HG03354 (cell line): ENCODE data around the gene AJAP1.

Source experiments
- ATAC-seq: cut with Tn5 transposase; IDR thresholded peaks from one replicate; pipeline ENCODE4 v1.9.1; 2021; ENCODE audit warnings: mild to moderate bottlenecking; ENCODE audit not compliant: unreplicated experiment, poor library complexity, severe bottlenecking

Gene AJAP1

GRCh38 chr1:4695241-4695640, 40.8 kb downstream of the AJAP1 start:
- no peak for ATAC-seq

- no peak for ATAC-seq
Measured at GRCh38 chr1:4696161-4696745, 41.8 kb downstream of the AJAP1 start.

- no peak for ATAC-seq
Measured at GRCh38 chr1:4696753-4697152, 42.3 kb downstream of the AJAP1 start.

DNA sequence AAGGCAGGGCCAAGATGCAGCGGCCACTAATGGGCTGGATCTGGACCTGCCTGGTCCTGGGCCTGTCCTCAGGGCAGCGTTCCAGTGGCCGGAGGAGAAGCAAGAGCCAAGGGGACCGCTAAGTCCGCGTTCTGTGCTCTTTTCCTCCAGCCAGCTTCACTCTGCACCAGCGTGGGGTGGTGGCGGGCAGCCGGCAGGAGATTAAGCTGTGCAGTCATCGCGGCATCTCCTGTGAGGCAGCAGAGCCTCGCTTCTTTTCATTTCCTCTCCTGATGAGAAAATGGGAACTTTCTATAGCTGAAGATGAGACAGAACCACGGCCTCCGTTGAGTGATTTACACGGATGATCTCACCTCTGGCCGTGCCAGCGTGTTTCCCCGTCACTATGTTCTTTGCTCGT, 43.4 kb downstream of the AJAP1 start:
- no peak for ATAC-seq

DNA sequence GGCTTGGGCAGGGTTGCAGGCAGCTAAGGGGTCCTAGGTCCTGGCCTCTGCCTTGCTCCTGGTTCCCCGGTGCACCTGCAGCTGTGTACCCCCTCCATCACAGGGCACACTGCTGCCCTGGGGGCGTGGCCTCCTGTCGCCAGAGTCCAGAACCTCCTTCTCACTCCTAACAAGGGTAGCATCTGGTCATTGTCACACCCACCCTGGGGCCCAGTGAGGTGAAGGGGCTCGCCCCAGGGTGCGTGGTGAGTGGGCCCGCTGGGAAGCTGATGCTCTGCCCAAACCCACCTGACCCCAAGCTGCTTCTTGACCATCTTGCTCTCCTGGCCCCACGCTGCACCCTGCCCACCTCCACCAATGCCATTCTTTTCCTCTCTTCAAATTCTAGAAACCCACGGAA, 44.5 kb downstream of the AJAP1 start:
- ATAC-seq: no peak

GRCh38 chr1:4699376-4700301, 45.2 kb downstream of the AJAP1 start:
- no peak for ATAC-seq

DNA sequence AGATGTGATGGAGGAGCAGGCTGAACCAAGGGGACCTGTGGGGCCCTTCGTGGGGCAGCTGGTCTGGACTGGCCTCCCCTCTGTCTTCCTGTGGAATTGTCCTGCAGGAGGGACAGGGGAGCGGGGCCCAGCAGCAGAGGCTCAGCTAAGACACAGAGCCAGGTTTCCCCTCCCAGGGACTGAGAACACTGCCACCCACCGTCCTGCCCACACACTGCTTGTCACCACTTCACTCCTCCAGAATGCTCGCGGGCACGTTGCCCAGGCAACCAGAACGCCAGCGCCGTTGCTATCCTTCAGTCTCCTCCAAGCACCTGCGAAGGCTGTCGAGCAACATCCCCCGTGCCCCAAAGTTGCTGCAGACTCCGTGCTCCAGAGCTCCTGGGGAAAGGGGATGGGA, 46.4 kb downstream of the AJAP1 start:
- ATAC-seq: no peak

- no peak for ATAC-seq
Measured at GRCh38 chr1:4701276-4701675, 46.9 kb downstream of the AJAP1 start.

- no peak for ATAC-seq
Measured at GRCh38 chr1:4702464-4702863, 48.1 kb downstream of the AJAP1 start.

DNA sequence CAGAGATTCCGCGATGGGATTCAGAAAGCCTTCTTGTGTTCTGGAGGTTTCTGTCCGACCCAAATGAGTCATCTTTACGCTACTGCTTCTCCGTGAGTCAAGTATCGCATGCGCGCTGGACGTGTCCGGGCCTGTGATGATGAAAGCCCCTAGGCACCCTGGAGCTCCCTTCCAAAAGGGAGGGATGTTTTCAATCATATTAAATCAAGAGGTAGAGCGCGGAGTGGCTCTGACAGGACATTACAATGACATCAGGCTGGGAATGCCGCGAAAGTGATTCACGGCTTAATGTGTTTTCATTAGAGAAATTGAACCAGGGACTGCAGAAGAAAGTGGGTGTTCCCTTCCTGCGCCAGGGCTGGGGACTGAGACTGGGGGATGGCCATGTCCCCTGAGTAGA, 48.5 kb downstream of the AJAP1 start:
- no peak for ATAC-seq

GRCh38 chr1:4703646-4704045, 49.2 kb downstream of the AJAP1 start:
- no peak for ATAC-seq

- ATAC-seq: no peak
Measured at GRCh38 chr1:4708840-4709507, 54.6 kb downstream of the AJAP1 start.

DNA sequence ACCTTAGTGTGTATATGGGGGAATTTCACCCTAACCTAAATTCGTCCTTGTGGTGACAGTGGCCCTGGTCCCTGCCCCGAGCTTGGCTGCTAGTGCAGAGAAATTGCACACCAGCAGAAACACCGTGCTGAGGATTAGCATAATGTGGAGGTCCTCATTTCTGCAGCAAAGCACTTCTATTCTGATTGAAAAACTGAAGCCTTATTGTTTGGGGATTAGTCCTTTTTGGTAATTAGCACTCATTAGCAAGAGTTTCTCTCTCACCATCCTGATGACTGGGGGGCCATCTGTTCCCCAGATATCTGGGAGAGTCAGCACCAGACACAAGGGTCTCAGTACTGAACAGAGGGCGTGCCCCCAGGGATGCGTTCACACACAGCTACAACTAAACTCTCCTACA, 55.2 kb downstream of the AJAP1 start:
- ATAC-seq: no peak

DNA sequence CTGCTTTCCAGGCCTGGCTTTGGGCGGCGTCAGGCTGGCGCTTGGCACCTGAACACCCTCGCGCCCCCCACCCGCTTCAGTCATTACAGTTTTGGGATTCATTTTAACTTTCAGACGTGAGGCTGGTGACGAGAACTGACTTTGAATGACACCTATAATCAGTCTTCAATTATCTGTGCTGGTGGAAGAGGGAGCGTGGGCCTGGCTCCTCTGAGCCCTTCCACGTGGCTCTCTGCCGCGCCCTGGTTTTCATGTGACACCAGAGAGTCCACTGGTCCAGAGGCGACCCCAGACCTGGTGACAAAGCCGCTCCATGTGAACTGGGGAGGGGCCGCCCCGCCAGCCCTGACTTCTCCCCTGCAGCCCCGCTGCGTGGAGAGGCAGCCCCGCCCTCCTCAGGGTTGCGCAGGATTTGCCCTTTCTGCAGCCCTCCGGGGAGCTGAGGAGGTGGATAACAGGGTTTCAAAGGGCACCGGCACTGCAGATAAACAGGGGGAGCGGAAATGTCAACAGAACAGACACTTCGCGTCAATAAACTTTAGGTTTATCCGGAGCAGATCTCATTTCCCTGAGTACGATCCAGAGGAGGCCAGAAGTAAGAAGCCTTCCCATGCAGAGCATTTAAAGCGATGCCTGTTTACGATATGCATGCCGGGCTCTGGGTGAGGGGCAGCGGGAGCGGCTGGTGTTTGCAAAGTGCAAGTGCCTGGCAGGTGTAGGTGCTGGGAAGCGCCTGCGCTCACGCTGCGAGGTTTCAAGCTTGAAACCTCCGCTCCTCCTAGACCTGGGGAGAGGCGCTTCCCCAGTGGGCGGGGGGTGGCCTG, 56.4 kb downstream of the AJAP1 start:
- no peak for ATAC-seq

DNA sequence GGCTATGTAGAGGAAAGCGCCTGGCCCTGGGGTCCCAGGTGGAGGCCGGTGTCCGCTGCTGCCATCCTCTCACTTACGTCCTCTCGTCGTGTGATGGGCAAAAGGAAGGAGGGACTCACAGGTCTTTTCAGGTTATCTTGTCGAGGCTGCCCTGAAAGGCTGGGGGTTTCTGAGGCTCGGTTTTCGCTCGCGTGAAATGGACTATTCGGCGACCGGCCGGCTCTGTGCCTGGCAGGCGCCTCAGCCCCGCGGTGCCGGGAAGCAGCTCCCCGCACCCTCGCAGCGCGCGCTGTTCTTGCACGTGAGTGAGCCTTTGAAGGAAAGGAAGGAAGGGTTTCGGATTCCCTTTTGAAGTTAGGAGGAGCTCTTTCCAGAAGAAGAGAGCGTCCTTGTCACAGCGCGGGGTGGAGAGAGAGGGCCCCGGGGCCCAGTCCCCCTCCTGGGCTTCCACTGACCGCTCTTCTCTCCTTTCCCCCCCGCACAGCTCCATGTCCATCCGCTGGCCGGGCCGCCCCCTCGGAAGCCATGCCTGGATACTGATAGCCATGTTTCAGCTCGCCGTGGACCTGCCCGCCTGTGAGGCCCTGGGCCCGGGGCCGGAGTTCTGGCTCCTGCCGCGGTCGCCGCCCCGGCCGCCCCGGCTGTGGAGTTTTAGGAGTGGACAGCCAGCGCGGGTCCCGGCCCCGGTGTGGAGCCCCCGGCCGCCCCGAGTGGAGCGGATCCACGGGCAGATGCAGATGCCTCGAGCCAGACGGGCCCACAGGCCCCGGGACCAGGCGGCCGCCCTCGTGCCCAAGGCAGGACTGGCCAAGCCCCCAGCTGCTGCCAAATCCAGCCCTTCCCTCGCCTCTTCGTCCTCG, 57.2 kb downstream of the AJAP1 start:
- ATAC-seq: no peak

- no peak for ATAC-seq
Measured at GRCh38 chr1:4713669-4714068, 59.3 kb downstream of the AJAP1 start.

GRCh38 chr1:4716406-4716805, 62.0 kb downstream of the AJAP1 start:
- ATAC-seq: no peak

GRCh38 chr1:4718071-4718470, 63.7 kb downstream of the AJAP1 start:
- ATAC-seq: no peak

DNA sequence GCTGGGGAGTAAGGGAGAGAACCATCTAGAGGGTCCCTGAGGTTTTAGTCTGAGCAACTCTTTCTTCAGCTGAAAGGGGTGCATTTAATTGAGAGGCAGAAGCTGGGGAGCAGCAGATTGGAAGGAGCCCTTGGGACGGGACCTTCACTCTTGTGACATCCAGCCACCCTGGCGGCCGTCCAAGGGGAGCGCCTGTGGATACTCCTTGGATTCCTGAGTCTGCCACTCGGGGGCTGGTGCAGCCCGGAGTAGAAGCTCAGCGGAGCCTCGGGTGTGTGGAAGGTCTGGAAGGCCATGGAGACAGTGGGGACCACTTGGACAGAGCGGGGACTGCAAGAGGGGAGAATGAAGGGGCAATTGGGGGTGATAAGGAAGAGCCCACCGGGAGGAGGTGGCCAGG, 68.7 kb downstream of the AJAP1 start:
- ATAC-seq: no peak
